Activated naive CD4-positive, alpha-beta T cell treated with anti-CD3 and anti-CD28 coated beads, Interleukin-2, amount 50 U/mL, for 24 hours (primary cell): ENCODE data around the gene PLEKHA1.

Experiments
- H3K27ac Mint-ChIP-seq: one replicate; pipeline ENCODE4 v1.8.0; 2021; ENCODE audit warnings: mild to moderate bottlenecking, mixed read lengths
- H3K27me3 Mint-ChIP-seq: one replicate; pipeline ENCODE4 v1.8.0; 2021; ENCODE audit warnings: mixed read lengths
- H3K36me3 Mint-ChIP-seq: one replicate; pipeline ENCODE4 v1.8.0; 2021; ENCODE audit warnings: mixed read lengths
- H3K4me1 Mint-ChIP-seq: one replicate; pipeline ENCODE4 v1.8.0; 2021; ENCODE audit warnings: mixed read lengths
- H3K4me3 Mint-ChIP-seq: one replicate; pipeline ENCODE4 v1.8.0; 2021; ENCODE audit warnings: mild to moderate bottlenecking, mixed read lengths
- H3K9me3 Mint-ChIP-seq: one replicate; pipeline ENCODE4 v1.8.0; 2021; ENCODE audit warnings: mixed read lengths

Gene PLEKHA1

DNA sequence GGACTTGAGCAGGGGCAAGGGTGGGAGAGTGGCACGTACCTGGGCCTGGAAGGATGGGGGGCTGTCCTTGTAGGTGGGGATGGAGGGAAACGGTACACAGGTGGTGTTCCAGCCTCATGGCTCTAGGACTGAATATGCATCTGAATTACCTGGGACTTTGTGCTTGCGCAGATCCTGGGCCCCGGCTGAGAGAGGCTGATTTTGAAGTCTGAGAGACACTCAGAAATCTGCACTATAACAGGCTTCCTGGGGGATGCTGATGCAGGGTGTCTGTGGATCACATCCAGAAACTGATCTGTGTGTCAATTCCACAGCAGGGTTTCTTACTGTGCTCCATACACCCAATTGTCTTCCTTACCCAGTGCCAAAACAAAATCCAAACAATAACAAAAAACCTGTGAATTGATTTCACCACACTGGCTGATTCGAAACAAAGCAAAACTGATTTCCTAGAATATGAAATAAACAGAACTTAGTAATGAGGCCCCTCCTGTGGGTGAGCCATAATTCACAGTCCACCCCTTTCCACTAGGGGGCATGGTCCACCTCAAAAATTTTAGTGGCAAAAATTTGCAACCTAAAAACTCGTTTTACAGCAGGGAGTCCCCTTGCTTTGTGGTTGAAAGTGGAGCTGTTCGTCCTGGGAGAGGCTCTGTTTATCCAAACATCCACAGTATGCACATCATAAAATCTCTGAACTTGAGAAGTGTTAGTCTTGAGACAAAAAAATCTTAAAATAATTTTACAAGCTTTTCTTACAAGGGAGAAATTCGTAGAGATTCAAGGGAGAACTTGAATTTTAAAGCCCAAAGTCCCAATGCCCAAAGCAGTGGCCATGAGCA is 32.0 kb upstream of the PLEKHA1 start:
- Mint-ChIP-seq H3K9me3 (no peaks in the 10 kb centered on the region), H3K27me3 (no peaks in the 10 kb centered on the region), H3K4me3 (no peak overlapping the region), H3K36me3 (no peaks in the 10 kb centered on the region), H3K27ac (no peak overlapping the region), H3K4me1 (peaks cover 6% of the 10 kb centered on the region)

DNA sequence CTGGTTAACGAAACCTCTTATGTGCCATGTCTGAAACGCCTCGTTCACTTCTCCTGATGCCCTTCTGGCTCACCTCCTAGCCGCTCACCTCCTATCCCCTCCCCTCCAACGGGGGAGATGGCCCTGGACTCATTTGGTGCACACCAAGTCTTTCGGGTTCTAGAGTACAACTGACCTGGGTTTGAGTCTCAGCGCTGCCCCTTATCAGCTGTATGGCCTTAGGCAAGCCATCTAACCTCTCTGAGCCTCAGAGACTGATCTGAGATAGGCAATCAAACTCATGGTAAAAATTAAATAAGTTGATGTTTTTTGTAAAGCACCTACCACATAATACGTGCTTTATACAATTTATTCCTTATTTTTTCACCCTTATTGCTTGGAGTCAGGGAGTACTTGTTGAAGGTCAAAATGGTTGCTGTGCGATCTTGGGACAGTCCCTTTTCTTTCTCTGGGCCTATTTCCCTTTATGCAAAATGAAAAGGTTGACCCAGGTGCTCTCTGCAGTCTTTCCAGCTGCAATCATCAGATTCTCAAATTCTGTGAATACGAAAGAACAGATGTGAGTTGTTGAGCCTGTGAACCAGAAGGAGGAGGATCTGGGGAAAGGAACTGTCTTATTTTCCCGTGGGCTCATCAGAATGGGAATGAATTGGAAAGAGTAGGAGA is 31.2 kb upstream of the PLEKHA1 start:
- Mint-ChIP-seq H3K27me3 (no peaks in the 10 kb centered on the region), H3K36me3 (no peaks in the 10 kb centered on the region), H3K4me3 (no peak overlapping the region), H3K4me1 (peaks cover 6% of the 10 kb centered on the region), H3K27ac (no peak overlapping the region), H3K9me3 (no peaks in the 10 kb centered on the region)

DNA sequence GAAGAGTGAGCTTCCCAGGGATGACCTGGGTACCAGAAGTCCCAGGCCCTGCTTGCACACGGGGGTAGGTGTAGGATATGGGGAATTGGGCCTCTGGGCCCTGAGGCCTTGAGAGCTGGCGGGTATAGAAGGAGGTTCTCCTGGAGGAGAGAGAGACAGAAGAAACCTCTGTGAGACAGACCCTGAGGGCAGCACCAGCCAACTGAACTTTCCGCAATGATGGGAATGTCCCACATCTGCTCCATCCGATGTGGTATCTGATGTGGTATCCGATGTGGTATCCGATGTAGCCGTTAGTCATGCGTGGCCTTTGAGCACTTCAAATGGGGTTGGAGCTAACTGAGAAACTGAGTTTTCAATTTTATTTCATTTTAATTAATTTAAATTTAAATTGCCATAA is 30.6 kb upstream of the PLEKHA1 start:
- no peaks in the 10 kb centered on the region for H3K27me3 Mint-ChIP-seq
- H3K36me3 Mint-ChIP-seq, result no peaks in the 10 kb centered on the region
- peaks cover 6% of the 10 kb centered on the region for H3K4me1 Mint-ChIP-seq
- H3K4me3 Mint-ChIP-seq, result no peak overlapping the region
- H3K9me3 Mint-ChIP-seq, result no peaks in the 10 kb centered on the region
- H3K27ac Mint-ChIP-seq, result no peak overlapping the region

DNA sequence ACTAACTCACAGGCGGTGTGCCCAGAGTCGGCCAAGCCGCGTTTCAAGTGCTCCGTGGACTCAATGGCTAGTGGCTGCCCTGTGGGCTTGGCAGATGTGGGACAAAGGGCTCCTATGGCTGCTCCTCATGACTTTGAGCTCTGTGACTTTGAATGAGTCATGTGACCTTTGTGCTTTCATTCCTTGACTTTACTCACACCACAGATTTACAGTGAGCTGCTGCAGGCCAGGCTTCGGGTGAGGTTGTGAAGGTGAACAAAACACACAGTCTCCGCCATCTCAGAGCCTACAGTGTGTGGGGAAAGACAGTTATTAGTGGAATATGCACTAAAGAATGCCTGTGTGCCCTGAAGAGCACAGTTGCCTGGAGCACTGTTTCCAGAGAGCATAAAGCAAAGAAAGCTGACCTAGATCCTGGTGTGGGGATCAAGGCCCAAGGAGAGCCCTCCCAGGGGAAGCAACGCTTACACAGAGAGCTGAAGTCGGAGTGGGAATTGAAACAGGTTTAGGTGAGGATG is 29.7 kb upstream of the PLEKHA1 start:
- Mint-ChIP-seq H3K27ac (no peak overlapping the region), H3K9me3 (no peaks in the 10 kb centered on the region), H3K4me1 (peaks cover 6% of the 10 kb centered on the region), H3K4me3 (no peak overlapping the region), H3K36me3 (no peaks in the 10 kb centered on the region), H3K27me3 (no peaks in the 10 kb centered on the region)

DNA sequence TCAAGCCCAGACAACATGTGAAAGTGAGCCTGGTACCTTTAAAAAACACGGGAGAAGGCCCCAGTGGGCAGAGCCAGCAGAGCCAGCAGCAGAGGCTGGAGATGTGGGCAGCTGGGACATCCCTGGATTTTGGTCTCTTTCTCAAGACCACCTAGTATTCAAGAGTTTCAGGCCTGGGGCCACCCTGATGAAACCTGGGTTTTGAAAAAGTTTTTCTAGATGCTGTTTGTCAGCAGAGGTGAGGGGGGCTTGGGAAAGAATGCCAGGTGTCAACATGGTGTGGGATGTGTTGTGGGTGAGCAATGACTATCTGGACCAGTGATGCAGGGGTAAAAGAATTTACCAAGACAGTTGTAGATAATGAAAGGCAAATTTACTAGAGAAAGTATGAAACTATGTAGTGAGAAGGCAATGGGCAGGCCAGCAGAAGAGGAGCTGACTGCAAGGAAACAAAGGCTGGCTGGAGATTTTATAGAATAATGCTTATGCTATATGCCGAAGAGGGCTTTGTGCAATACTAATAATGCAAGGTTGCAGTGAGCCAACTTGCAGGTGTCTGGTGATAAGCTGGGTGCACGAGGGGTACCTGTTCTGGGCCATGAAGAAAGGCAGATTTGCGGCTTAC is 28.1 kb upstream of the PLEKHA1 start:
- H3K27me3 Mint-ChIP-seq, result no peaks in the 10 kb centered on the region
- H3K27ac Mint-ChIP-seq, result no peak overlapping the region
- no peaks in the 10 kb centered on the region for H3K36me3 Mint-ChIP-seq
- no peak overlapping the region for H3K4me3 Mint-ChIP-seq
- peaks cover 6% of the 10 kb centered on the region for H3K4me1 Mint-ChIP-seq
- no peaks in the 10 kb centered on the region for H3K9me3 Mint-ChIP-seq

DNA sequence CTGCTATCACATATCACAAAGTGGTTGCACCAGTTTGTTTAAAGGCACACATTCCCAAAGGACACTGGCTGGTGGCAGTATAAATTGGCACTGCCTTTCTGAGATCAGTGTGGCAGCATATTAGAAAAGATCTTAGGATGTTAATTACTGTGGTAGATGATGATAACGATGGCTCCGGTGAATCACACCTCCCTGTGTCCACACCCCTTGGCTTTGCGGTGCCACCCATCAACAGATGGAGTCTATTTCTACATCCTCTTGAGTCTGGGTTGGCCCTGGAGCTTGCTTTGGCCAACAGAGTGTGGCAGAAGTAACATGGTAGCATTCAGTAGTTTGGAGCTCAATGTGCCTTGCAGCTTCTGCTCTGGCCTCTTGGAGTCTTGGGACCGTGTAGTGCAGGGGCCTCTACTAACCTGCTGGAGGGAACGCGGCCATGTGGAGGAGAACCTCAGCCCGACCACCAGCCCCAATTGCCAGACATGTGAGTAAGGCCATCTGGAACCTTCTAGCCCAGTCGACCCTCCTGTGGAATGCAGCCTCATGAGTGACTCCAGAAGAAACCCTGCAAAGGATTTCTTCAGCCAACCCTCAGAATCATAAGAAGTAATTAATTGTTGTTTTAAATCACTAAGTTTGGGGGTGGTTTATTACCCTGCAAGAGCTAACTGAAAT is 27.2 kb upstream of the PLEKHA1 start:
- Mint-ChIP-seq H3K9me3 (no peaks in the 10 kb centered on the region), H3K27ac (no peak overlapping the region), H3K27me3 (no peaks in the 10 kb centered on the region), H3K4me3 (no peak overlapping the region), H3K36me3 (no peaks in the 10 kb centered on the region), H3K4me1 (peaks cover 6% of the 10 kb centered on the region)

DNA sequence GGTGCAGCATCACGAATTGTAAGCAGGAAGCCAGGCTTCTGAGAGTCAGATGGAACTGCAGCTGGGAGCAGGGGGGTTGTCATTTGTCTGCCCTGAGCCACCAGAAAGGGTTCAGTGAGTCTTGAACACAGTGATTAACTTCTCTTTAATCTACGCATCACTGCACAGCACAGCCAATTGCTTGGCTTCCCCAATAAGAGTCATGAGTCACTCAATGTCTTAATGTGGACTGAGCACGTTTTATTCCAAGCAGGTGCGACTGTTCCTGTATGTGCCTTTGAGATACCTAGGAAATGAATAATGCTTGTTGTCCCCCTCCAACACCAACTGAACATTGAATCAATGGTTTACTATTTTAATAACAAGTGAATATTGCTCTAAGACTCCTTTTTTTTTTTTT is 26.0 kb upstream of the PLEKHA1 start:
- no peaks in the 10 kb centered on the region for H3K9me3 Mint-ChIP-seq
- H3K36me3 Mint-ChIP-seq, result no peaks in the 10 kb centered on the region
- no peak overlapping the region for H3K4me3 Mint-ChIP-seq

DNA sequence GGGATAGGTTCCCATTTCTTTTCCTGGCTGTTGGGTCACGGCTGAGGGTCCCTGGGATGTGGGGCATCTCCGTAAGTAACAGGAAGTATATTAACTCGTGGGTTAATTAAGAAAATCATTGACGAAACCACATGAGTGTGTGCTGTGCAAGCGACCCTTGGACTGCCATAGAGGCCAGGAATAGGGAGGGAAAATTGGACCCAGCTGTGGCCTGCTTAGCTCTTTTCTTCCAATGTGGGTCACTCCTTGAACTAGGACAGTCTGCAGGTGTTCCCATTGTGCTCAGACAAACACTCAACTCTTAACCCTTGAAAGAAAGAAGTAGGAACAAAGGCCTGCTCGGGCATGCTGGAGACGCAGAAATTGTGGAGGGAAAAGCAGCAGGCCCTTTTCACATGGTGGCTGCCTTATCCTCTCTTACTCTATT is 25.6 kb upstream of the PLEKHA1 start:
- Mint-ChIP-seq H3K9me3 (no peaks in the 10 kb centered on the region), H3K27me3 (no peaks in the 10 kb centered on the region), H3K27ac (no peak overlapping the region), H3K4me1 (no peaks in the 10 kb centered on the region), H3K4me3 (no peak overlapping the region), H3K36me3 (no peaks in the 10 kb centered on the region)

More for the DNA sequence above, 26.0 kb upstream of the PLEKHA1 start:
- Mint-ChIP-seq H3K4me1 (no peaks in the 10 kb centered on the region), H3K27me3 (no peaks in the 10 kb centered on the region), H3K27ac (no peak overlapping the region)

DNA sequence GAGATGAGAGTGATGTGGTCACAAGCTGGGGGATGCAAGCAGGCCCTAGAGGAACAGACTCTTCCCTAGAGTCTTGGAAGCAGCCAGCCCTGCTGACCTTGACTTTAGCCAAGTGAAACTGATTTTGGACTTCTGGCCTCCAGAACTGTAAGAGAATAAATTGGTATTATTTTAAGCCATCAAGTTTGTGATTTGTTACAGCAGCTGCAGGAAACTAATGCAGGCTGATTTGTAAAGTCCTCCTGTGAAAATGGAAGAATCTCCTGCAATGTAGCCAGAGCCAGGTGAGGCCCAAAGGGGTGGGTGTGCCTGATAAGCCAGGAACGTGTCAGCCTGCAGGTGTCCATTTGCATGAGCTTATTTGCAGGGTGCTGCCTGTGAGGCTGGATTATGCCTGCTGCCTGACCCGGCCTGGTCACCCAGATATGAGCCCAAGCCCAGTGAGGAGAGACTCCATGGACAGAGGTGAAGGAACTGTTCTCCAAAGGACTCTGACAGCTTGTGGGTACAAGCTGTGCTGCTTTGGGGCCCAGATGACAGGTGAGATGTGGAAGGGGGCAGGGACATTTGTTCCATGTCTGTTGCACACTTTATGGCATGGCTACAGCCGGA is 24.6 kb upstream of the PLEKHA1 start:
- Mint-ChIP-seq H3K4me3 (no peak overlapping the region), H3K9me3 (no peaks in the 10 kb centered on the region), H3K4me1 (no peaks in the 10 kb centered on the region), H3K36me3 (no peaks in the 10 kb centered on the region), H3K27me3 (no peaks in the 10 kb centered on the region), H3K27ac (no peak overlapping the region)

DNA sequence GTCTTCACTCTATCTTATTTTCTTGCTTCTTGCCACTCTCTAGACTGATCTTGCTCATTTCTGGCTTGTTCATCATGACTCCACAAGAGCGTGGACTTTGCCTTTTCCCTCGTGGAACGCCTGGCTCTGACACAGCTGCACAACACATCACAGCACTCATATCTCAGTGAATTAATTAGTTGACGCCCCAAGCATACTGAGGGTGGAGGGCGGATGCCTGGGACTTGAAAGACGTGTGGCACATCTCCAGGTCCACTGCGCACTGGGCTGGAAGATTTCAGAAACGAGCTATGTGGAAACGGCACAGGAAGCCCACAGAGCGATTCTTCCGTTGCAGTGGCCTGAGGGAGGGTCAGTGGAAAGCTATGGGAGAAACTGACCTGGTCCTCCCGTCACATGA is 23.6 kb upstream of the PLEKHA1 start:
- no peak overlapping the region for H3K27ac Mint-ChIP-seq
- no peaks in the 10 kb centered on the region for H3K27me3 Mint-ChIP-seq
- no peak overlapping the region for H3K4me3 Mint-ChIP-seq
- H3K4me1 Mint-ChIP-seq, result no peaks in the 10 kb centered on the region
- H3K9me3 Mint-ChIP-seq, result no peaks in the 10 kb centered on the region
- H3K36me3 Mint-ChIP-seq, result no peaks in the 10 kb centered on the region

DNA sequence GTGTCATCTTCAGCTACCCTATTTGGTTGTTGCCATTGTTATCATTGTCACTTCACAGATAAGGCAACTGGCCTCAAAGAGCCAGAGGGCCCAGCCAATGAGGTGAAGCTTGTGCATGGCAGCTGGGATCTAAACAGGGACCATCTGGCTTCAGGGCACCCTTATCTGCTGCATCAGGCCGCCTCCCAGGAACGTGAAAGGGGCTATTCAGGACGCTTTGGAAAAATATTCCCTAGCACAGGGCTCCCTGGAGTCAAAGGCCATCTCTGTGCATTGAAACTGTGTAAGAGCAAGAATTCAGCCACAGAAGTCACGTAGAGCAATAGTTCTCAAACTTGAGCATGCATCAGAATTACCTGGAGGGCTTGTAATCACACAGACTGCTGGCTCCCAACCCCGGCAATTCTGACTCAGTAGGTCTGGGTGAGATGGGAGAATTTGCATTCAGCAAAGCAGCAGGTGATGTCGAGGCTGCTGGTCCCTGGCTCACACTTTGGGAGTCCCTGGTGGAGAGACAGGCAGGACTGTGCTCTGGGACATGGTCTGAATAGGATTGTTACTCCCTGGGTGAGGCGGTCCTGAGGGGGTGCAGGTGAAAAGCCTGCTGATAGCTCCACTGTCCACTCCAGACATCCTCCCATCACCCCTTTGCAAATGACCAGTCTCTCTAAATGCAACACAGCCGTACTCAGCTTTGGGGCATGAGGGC is 21.5 kb upstream of the PLEKHA1 start:
- no peaks in the 10 kb centered on the region for H3K27me3 Mint-ChIP-seq
- H3K27ac Mint-ChIP-seq, result no peak overlapping the region

DNA sequence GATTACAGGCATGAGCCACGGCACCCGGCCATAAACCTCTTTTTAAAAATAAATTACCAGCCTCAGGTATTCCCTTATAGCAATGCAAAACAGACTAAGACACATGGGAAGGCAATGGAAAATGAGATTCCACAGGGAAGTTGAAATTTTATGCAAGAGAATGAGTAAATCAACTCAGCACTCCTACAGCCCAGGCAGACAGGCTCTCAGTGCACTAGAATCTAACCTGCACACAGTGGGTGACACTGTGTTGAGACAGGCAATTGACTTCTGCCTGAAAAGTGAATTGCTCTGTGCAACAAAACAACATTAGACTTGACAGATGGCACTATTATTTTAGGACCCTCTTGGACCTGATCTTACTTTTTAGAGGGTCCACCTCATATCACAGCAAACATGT is 20.1 kb upstream of the PLEKHA1 start:
- H3K36me3 Mint-ChIP-seq, result peaks cover 4% of the 10 kb centered on the region
- no peak overlapping the region for H3K4me3 Mint-ChIP-seq

More for the DNA sequence above, 21.5 kb upstream of the PLEKHA1 start:
- Mint-ChIP-seq H3K36me3 (no peaks in the 10 kb centered on the region), H3K4me1 (no peaks in the 10 kb centered on the region), H3K9me3 (peaks cover under 1% of the 10 kb centered on the region), H3K4me3 (no peak overlapping the region)

DNA sequence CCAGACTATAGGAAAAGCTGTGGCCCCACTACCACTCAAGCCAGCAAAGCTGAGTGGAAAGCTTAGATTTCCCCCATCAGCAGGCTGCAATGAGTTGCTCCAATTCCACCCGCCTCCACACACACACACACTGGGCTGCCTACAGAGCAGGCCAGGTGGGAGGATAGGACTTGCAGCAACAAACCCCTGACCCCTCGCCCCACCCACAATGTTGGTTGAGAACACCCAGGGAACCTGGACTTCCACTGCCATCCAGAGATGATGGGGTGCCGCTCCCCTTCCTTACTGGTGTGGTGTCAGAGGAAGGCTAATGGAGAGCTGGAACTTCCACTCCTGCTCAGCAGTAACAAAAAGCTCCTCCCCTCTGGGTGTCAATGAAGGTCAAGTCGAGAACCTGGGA is 16.8 kb upstream of the PLEKHA1 start:
- H3K36me3 Mint-ChIP-seq, result peaks cover 4% of the 10 kb centered on the region
- H3K4me3 Mint-ChIP-seq, result no peak overlapping the region
- H3K4me1 Mint-ChIP-seq, result no peaks in the 10 kb centered on the region
- H3K27me3 Mint-ChIP-seq, result no peaks in the 10 kb centered on the region
- peaks cover 9% of the 10 kb centered on the region for H3K9me3 Mint-ChIP-seq
- no peak overlapping the region for H3K27ac Mint-ChIP-seq

More for the DNA sequence above, 20.1 kb upstream of the PLEKHA1 start:
- Mint-ChIP-seq H3K27me3 (no peaks in the 10 kb centered on the region), H3K9me3 (peaks cover 9% of the 10 kb centered on the region), H3K4me1 (no peaks in the 10 kb centered on the region), H3K27ac (no peak overlapping the region)

DNA sequence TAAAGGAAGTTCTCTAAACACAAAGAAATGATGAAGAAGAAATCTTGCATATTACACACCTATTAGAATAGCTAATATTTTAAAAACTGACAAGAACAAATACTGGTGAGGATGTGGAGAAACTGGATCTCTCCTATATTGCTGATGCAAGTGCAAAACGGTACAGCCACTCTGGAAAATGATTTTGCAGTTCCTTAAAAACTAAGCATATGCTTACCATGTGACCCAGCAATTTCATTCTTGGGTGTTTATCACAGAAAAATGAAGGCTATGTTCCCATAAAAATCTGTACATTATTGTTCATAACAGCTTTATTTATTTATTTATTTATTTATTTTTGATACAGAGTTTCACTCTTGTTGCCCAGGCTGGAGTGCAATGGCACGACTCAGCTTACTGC is 14.9 kb upstream of the PLEKHA1 start:
- Mint-ChIP-seq H3K9me3 (peaks cover 9% of the 10 kb centered on the region), H3K4me1 (no peaks in the 10 kb centered on the region), H3K4me3 (no peak overlapping the region), H3K27me3 (no peaks in the 10 kb centered on the region), H3K36me3 (peaks cover 4% of the 10 kb centered on the region), H3K27ac (no peak overlapping the region)

DNA sequence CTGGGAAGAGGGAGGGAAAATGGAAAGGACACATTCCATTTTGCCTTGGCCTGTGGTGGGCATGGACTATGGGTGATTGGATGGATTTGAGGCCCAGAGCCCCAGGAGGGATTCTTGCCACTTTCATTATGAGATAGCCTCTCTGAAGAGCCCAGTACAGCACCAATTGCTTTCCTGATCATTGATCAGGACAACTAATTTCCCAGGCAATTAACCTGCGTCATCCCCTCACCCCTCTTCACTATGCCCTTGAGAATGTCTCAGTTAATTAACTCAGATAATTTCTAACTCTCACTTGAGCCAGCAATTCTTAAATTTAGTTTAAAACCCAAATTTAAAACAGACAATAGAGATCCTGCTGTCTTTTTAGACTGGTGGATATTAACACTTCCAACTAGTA is 13.5 kb upstream of the PLEKHA1 start:
- H3K9me3 Mint-ChIP-seq, result peaks cover 9% of the 10 kb centered on the region
- no peak overlapping the region for H3K4me3 Mint-ChIP-seq

More for the DNA sequence above, 13.5 kb upstream of the PLEKHA1 start:
- Mint-ChIP-seq H3K27ac (no peak overlapping the region), H3K4me1 (no peaks in the 10 kb centered on the region), H3K36me3 (peaks cover 4% of the 10 kb centered on the region), H3K27me3 (no peaks in the 10 kb centered on the region)
